Pulmonary artery endothelial cell (primary cell): ENCODE data around the gene RHBDF2. TPM values are rescaled to one million over a fixed set of nuclear protein-coding genes. Genes with fewer than 3 reads are reported as not detected.
"Not testable (repeated sequence)": the region's sequence is repeated elsewhere in the genome, so short reads cannot be mapped to it uniquely, and the experiment has no call there.

Experiments used
- DNase-seq: peaks from one replicate; pipeline ENCODE4 v3.0.0-alpha.2; 2011; ENCODE audit warnings: low read depth, low spot score
- total RNA-seq: library from RNA; depleted of rRNA; stranded (reverse); fragments of >200 nt; gene quantifications from 2 replicates; pipeline ENCODE4 v1.2.3, GENCODE V29; 2014

RHBDF2 gene
- total RNA-seq, 1 donor from 2014 or later, result 14.0 TPM

DNA sequence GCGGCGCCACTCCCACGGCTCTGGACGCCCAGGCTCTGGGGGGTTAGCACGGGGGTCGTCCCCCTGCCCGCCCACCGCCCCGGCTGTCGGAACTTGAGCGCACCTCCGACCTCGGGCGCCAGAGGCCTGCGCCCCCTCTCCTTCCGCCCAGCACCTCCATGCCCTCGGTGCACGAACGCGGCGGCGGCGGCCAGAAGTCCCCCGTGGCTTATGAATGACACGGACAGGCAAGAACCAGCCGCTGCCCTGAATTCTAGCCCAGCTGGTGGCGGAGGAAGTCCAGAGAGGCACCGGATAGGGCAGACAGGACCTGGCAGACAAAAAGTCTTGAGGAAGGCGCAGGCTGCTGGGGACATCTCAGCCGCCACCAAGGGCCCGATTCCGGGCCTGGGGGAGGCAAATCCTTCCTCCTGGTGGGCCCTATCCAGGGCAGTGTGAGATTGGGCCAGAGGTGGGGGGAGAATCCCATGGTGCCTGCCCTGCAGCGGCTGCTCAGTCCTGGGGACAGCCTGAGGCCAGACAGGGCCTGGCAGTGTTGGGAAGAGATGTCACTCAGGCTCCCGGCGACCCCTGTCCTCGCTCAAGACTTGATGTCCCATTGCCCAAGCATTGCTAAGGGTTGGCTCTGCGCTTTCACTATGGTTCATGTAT, 37.2 kb upstream of the RHBDF2 start:
- no peak for DNase-seq

DNA sequence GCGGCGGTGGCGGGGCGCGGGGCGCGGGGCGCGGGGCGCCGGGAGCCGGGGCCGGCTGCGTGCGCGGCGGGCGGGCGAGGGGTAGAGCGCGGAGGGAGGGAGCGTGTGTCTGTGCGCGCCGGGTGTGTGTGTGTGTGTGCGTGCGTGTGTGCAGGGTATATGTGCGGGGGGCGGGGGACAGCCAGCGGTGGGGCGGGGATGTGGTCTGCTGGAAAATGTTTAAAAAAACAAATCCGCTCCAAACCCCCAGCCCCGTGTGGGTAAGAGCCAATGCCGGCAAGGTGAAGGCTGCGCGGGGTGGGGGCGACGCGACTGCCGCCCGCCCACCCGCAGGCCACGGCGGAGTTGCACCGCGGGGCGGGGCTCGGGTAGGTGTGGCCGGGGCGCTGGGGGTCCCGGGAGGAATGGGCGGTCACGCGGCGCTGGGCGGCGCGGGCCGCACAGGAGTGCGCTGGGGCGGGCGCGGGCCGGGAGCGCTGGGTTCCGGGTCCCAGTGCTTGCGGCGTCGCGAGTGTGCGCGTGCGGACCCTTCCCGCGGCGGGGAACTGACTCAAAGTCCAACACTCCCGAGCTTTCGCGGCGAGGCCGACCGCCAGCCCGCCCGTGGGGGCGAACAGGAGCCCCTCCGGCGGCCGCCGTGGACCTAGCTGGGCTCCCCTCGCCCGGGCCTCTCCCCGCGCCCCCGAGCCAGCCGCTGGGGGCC, 36.5 kb upstream of the RHBDF2 start, which contains the start of gene CYGB:
Gene CYGB, minus strand, starts transcription at position 132 of the 703 bp plus-strand sequence. CDS start 167 bp downstream, outside the sequence.
- no peak for DNase-seq

DNA sequence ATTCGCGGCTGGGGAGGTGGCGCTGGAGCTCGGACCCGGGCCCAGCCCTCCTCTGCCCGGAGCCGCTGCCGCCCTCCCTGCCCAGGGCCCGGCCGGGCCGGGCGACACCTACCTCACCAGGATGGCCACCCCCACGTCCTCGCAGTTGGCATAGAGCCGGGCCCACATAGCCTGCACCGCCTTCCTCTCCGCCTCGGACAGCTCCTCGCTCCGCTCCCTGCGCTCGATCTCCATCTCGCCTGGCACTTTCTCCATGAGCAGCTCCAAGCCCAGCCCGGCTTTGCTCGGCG, 36.0 kb upstream of the RHBDF2 start:
- no peak for DNase-seq

DNA sequence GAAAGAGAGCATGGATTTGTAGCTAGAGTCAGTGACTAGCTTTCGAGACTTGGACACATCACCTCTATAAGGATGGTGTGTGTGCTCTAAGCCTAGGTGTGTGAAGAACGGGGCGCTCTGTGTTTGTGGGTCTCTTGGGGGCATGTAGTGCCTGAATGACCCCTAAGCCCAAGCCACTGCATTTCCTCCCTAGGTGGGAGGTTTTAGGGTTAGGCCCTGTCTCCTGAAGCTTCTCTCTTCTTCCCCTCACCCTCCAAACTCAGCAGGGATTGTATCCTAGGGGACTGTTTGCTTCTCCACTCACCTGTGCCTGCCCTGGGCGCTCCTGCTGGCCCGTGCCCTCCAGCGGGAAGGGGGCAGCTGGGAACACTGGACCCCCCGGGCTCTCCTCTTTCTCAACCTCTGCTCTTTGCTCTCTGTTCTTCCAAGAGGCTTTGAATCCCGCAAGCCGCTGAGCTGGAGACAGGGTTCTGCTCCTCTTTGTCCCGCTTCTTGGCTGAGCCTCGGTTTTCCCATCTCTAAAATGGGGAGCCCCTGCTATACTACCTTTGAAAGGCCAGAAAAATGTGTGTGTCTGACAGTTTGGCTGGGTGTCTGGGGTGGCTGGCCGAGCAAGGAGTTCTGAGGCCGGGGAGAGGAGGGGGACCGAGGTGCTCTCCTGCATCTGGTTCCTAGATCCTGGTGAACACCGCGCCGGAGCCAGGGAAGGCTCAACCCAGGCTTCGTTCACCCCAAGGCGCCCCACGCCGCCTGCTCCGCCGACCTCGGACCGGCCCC, 35.5 kb upstream of the RHBDF2 start:
- no peak for DNase-seq

DNA sequence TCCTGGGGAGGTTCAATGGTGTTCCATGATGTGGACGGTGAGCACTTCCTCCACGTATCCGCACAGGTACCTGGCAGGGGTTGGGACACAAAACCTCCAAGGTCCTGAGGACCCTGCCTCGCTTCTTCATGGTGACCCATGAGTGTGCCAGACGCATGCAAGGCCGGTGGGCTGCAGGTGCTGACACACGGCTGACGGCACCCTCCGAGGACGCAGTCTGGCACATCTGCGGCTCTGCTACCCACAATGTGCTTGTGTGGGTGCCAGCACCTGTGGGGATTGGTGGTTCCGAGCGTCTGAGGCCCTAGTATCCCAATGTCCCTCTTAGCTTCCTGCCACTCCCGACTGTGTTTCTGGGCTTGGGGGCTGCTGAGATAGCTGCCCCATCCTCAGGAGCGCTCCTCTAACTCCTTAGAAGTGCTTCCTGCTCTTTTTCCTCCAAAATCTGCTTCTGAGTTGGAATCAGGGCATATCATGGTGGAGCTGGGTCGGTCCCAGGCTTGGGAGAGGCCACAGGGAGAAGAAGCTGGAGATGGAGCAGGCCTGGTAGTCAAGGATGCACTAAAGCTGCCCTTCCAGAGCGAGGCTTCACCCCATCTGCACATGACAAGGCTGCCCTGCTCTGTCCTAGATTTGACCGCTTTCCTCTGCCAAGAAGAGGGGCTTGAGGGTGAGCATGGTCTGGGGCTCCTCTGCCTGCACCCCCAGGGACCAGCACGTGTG, 34.7 kb upstream of the RHBDF2 start:
- no peak for DNase-seq

DNA sequence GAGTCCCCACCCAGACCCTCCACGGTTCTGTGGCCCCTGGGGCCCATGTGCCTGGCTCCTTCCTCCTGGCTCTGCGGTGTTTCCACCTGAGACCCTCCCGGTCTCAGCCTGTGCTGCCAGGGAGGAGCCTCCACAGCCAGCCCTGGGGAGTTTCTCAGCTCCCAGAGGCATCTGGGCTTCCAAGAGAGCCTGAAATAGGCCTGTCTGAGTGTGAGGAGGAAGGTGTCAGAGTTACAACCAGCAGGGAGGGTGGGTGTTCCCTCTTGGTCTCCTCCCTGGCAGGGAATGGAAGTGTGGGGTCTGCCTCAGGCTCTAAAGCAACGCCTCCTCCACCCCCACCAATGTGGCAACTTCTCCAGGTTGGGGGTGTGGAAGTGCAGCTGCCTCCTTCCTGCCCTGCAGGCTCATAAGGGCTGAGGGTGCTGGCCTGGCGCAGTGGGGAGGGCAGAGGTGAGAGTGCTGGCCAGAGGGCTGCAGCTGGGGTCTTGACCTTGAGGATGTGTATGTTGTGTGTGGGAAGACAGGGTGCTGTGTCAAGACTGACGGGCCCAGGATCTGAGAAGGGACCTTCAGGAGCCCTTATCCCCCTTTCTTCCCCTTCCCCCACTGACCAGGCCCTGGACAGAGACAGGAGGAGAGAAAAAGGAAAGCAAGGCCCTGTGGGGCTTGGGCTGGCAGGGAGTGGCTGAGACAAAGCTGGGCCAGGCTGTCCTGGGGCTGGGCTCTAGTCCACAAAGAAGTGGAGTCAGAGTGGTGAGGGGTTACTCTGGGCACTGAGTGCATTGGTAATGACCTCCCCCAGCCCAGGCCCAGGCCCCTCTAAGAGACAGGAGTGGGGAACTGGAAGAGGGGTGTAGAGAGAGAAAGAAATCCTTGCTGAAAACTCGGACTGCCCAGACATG, 33.9 kb upstream of the RHBDF2 start:
- no peak for DNase-seq

DNA sequence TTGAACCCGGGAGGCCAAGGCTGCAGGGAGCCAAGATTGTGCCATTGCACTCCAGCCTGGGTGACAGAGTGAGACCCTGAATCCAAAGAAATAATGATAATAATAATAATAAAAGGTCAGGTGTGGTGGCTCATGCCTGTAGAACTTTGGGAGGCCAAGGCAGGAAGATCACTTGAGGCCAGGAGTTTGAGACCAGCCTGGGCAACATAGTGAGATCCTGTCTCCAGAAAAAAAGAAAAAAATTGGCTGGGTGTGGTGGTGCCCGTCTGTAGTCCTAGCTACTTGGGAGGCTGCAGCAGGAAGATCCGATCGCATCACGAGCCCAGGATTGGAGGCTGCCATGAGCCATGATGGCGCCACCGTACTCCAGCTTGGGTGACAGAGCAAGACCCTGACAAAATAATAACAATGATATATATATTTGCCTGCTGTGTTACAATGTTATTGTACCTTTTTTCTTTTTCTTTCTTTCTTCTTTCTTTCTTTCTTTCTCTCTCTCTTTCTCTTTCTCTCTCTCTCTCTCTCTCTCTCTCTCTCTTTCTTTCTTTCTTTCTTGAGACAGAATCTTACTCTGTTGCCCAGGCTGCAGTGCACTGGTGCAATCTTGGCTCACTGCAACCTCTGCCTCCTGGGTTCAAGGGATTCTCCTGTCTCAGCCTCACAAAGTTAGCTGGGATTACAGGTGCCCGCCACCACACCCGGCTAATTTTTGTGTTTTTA, 32.6 kb upstream of the RHBDF2 start:
- DNase-seq, result not testable (repeated sequence)

DNA sequence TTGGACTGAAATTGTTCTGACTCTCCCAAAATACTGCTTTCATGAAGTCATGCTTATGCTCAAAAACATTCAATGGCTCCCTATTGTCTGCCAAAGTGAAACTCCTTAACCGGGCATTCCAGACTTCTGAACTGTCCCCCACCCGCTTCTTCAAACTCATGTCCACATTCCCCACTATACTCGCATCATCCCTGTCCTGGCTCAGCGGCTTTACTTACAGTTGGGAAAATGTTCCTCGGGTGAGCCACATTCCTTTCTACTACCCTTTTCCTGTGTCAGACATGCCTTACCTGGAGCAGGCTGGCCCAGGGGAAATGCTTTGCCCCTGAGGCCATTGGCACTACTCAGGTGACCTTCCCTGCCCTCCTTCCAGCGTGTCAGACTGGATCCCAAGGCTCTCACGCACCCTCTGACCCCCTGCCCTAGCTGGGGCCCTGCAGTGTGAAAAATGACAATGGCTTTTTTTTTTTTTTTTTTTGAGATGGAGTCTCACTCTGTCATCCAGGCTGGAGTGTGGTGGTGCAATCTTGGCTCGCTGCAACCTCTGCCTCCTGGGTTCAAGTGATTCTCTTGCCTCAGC, 30.9 kb upstream of the RHBDF2 start:
- DNase-seq, result no peak

DNA sequence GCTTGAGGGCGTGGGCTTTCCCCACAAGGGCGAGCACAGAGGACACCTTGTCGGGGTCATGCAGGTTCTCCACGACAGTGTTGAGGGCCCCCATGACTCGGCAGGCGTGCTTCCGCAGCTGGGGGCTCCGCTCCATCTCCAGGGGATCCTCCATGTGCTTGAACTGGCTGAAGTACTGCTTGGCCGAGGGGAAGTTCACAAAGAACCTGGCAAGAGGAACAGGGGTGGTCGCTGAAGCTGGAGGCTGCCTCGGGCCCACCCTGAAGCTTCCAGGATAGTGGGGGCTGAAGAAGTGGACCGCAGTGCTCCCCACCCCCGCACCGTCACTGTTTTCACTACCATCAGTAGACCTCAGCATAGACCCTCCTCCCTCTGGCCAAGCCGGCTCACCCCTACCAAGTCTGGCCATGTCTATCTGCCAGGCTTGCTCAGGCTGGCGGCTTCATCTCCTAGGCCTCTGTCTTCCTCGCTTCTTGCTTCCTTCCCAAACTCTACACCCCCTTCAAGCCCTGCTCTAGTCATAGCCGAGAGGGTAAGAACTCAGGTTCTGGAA, 30.3 kb upstream of the RHBDF2 start:
- DNase-seq, result no peak

DNA sequence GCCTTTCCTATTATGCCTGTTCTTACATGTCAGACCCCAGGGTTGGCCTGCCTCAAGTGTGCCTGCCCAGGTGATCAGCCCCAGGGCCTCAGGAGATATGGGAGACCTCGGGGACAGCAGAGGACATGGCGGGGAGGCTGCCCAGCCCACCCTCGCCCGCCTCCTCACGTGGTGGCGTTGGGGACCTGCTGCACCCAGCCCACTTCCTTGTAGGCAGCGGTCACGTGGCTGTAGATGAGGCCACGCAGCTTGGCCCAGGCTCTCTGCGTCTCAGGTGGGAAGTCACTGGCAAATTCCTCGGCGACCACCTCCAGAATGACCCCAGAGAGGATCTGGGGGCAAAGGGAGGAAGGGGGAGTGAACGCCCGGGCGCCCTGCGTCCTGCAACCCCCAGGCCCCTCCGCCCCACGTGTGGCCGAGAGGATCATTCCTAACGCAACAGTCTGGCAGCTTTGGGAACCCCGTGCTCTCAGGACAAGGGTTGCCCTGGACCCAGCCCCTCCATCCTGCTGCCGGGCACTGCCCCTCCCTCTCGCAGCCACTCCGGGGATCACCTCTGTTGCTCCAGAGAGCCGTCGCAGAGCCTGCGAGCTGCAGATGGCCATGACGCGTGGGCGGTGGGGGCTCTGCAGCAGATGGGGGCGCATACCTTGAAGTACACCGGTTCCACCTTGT, 29.7 kb upstream of the RHBDF2 start:
- no peak for DNase-seq

DNA sequence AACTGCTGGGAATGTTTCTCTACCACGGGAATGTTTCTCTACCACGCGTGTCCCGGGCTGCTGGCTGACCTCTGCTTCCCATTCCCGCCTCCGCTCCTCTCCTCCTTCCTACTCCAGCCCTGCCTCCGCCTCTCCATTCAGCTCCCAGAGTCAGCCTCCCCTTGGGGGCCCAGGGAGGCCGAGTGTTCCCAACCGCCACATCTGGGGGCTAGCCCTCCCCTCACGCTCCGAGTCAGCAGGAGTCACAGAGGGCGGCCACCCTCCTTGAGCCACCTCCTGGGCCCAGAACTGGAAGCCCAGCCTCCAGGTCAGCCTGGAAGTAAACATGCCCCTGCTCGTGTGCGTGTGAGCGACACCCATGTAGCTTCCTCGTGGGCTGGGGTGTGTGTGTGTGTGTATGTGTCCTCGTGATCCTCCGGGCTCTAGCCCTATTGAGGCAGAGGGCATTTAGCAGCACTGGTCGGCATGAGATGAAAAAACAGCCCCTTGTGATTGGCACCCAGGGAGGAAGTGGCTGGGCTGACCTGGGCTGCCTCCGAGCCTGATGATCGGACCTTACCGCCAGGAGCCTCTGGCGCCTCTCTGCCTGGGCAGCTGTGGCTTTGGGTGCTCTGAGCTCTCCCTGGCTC, 29.0 kb upstream of the RHBDF2 start:
- no peak for DNase-seq

DNA sequence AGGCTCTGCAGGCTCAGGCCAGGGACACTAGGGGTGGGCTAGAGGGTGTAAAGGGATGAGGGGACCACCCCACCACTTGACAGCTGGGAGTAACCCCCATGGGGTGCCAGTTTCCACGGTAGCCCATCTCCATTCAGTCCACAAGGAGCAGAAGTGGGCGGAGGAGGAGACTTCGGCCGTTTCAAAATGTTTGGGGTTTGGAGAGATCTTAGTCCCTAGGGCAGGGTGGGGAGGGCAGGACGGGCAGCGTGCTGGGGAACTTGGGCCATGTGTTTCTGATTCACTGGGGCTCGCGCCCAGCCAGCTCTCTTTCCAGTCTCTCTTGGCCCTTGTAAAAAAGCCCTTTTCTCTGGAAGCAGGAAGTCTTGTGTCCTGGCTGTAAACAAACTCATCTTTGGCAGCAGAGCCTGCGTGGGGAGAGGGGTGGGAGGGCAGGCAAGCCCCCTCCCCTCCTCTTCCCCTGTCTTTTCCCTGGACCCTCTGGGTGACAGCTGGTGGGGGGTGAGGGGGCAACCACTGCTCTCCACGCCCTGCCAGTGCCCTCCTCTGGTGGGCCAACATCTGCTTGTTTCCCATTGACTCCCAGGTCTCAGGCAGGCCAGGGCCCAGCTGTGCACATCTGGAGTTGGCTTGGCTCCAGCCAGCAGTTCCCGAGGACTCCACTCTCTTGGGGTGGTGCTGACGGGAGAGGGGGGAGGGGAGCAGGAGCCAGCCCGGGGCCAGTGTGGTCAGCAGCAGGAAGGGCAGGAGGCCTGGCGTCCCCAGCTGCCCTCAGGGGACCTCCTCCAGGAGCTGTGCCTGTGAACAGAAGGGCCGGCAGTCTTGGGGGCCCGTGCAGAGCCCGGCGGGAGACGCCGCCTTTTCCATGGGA, 28.2 kb upstream of the RHBDF2 start:
- DNase-seq, result no peak

DNA sequence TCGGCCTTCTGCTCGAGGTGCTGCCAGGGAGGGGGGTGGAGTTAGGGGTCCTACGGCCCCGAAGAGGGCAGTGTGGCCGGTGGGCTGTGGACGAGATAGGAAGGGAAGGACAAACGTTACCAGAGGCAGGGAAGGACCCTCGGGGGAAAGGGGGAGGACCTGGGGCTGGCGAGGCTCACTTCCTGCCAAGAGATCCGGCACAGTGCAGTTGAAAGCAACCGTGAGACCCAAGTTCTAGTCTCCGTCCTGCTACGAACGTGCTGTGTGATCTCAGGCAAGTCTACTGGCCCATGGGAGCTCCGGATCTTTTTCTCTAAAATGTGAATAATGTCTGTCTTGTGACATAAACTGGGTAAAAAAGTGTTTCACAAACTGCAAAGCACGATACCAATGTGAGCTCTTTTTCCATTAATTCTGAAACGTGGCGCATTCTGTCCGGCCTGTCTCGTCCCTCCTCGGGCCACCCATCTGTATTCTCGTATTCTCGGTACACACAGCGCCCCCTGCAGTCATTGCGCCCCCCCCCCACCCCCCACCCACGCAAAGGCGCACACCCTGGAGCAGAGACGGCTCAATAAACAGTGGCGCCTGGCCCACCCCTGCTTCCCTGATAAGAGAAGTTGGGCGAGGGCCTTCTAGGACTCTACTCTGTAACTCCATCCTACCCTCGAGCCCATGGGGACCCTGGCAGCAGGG, 27.5 kb upstream of the RHBDF2 start:
- no peak for DNase-seq

DNA sequence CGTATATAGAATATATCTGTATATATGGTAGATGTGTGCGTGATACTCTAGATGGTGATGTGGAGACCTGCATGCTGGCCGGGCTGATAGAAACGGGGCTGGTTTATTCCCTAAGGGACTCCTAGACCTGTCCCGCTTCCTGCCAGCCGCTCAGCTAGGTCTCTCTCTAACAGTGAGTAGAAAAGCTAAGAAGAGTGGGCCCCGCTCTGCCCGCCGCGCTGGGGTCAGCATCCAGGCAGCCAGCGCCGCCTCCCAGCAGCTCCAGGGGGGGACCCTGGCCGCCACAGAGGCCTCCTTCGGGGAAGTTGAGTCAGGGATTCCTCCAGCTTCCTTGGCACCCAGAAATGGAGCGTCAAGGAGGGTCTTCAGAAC, 26.9 kb upstream of the RHBDF2 start:
- no peak for DNase-seq

DNA sequence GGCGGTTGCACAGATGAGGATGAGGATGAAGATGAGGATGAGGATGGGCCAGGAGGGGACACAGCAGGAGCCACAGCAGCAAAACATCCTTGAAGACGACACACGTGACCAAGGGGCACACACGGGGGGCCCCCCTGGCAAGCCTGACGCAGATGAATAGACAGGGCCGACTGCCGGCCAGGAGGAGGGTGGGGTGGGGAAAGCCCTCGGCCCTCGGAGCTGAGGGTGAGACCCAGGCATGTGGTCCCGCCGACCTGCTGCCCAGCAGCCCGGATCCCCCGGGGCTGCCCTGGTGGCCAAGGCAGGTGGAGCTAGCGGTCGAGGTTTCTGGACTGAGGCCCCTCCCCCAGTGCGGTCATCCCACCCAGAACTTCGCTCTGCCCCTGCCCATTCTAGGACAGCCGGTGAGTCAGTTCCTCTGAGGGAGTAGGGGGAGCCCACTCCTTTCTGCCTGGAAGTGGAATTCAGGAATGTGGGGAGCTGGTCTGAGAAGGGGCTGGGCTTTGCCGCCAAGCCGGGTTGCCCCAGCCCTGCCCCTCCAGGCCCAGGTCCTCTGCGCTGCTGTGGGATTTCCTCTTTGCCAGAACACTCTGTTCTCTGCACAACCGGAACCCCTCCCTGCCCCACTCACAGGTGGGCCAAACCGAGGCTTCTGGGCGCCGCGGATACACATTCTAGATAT, 26.3 kb upstream of the RHBDF2 start:
- peak; percentile 41 for DNase-seq

DNA sequence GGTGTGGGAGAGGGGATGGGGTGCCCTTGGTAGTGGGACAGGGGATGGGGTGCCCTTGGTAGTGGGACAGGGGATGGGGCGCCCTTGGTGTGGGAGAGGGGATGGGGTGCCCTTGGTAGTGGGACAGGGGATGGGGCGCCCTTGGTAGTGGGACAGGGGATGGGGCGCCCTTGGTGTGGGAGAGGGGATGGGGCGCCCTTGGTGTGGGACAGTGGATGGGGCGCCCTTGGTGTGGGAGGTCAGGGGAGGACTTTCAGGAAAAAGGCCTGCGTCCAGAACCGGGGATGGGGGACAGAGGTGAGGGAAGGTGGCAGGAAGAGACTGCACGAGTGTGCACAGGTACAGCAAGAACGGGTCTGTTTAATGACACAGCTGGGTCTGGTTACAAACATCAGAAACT, 25.8 kb upstream of the RHBDF2 start:
- not testable (repeated sequence) for DNase-seq

DNA sequence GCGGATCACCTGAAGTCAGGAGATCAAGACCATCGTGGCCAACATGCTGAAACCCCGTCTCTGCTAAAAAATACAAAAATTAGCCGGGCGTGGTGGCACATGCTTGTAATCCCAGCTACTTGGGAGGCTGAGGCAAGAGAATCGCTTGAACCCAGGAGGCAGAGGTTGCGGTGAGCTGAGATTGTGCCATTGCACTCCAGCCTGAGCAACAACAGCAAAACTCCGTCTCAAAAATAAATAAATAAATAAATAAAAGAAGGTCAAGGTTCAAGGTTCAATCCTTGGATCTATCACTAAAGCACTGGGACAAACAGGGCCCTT, 24.2 kb upstream of the RHBDF2 start:
- DNase-seq, result not testable (repeated sequence)
